Measurements from ENCODE around the gene RNF150. TPM values are rescaled to one million over a fixed set of nuclear protein-coding genes. Genes with fewer than 3 reads are reported as not detected.

RNF150 gene
- total RNA-seq, 1 experiment from 2014 or later = 4.4 TPM

GRCh38 chr4:140943486-140944198 lies 189.6 kb downstream of the RNF150 start:
- no peak overlapping the region for H4K91ac ChIP-seq (ENCODE audit: insufficient read length, low read depth, low read length)
- no peak overlapping the region for H3K4me3 Mint-ChIP-seq
- H4K5ac ChIP-seq (ENCODE audit: insufficient read length, low read depth, low read length) = no peak overlapping the region
- H4K8ac ChIP-seq (replicated peaks; ENCODE audit: insufficient read length, low read depth, low read length) = no peak overlapping the region
- no peak overlapping the region for H2BK20ac ChIP-seq (ENCODE audit: low read depth, low read length, poor library complexity, severe bottlenecking)
- no peak overlapping the region for H3K27ac Mint-ChIP-seq
- no peak for DNase-seq
- H3K79me2 ChIP-seq (ENCODE audit: insufficient read depth, low read length) = no peaks in the 10 kb centered on the region
- H3K4me1 Mint-ChIP-seq = no peaks in the 10 kb centered on the region
- H3K9ac ChIP-seq (ENCODE audit: extremely low read depth, insufficient read length, low read length) = no peak overlapping the region
- no peak overlapping the region for H3K14ac ChIP-seq (ENCODE audit: insufficient read depth, low read length)
- H3K23me2 ChIP-seq (ENCODE audit: insufficient read length, low read depth, low read length, poor library complexity, severe bottlenecking) = peaks cover 2% of the 10 kb centered on the region
- no peak overlapping the region for H3T11ph ChIP-seq (ENCODE audit: low read length)
- no peak overlapping the region for H3K4ac ChIP-seq (ENCODE audit: low read depth, low read length)
- H4K20me1 ChIP-seq (ENCODE audit: control insufficient read depth, insufficient read depth, insufficient read length) = no peaks in the 10 kb centered on the region
- H2BK15ac ChIP-seq (ENCODE audit: low read depth, low read length) = no peak overlapping the region
- no CpG with 5 or more reads among the region's 3 CpGs for WGBS (ENCODE audit: extremely low coverage, insufficient read length, low lambda C conversion rate)
- H3K27me3 Mint-ChIP-seq (ENCODE audit: low read depth) = no peaks in the 10 kb centered on the region; the same call in 1 of the 2 replicates
- H3K4me2 ChIP-seq (ENCODE audit: insufficient read depth, insufficient read length, low read length) = no peak overlapping the region
- no peak overlapping the region for H2AFZ ChIP-seq (ENCODE audit: low read length)
- H2BK12ac ChIP-seq (ENCODE audit: insufficient read length, low read depth, low read length) = no peak overlapping the region
- no peak overlapping the region for H2AK5ac ChIP-seq (ENCODE audit: insufficient read length, low read length)
- TF ChIP-seq CTCF (conservative IDR thresholded peaks at IDR 0.05) = no peak
- no peaks in the 10 kb centered on the region for H3K4me1 ChIP-seq (ENCODE audit: insufficient read depth, low read length)
- no peaks in the 10 kb centered on the region for H3K36me3 Mint-ChIP-seq (ENCODE audit: insufficient read depth in 1 of 3, low read depth in 3 of 3)
- H3K27ac ChIP-seq (ENCODE audit: insufficient read length, low read depth, low read length) = no peak overlapping the region
- H2BK5ac ChIP-seq (ENCODE audit: insufficient read length, low read length) = no peak overlapping the region
- no peak overlapping the region for H3K23ac ChIP-seq (ENCODE audit: insufficient read length, low read depth, low read length)
- H3K56ac ChIP-seq (ENCODE audit: insufficient read length, low read depth, low read length) = no peak overlapping the region
- H3K18ac ChIP-seq (ENCODE audit: insufficient read length, low read depth, low read length) = no peak overlapping the region
- H3K27me3 ChIP-seq (ENCODE audit: insufficient read depth, low read length) = no peaks in the 10 kb centered on the region
- H3K9me3 Mint-ChIP-seq = no peaks in the 10 kb centered on the region
- no peak overlapping the region for H2BK120ac ChIP-seq (ENCODE audit: low read depth, low read length, poor library complexity, severe bottlenecking)
- no peaks in the 10 kb centered on the region for H3K79me1 ChIP-seq (ENCODE audit: insufficient read depth, low read depth, low read length, poor library complexity, severe bottlenecking)
- H3K9me3 ChIP-seq (ENCODE audit: control insufficient read depth, low read depth, low read length) = no peaks in the 10 kb centered on the region
